Umbilical cord (tissue), 2 donors: ENCODE measurements around the gene UGDH. TPM values are rescaled to one million over a fixed set of nuclear protein-coding genes. Genes with fewer than 3 reads are reported as not detected.
"Not testable (repeated sequence)": the region's sequence is repeated elsewhere in the genome, so short reads cannot be mapped to it uniquely, and the experiment has no call there.

ENCODE experiments used
- DNase-seq: peaks from one replicate; pipeline ENCODE4 v3.0.0-alpha.2; 2015; ENCODE audit warnings: low spot score
- total RNA-seq: library from RNA; depleted of rRNA; stranded (reverse); fragments of >200 nt; gene quantifications from one replicate; pipeline ENCODE4 v1.2.3, GENCODE V29; 2014; ENCODE audit warnings: low replicate concordance; ENCODE audit not compliant: insufficient read depth

UGDH gene
- 77.5 TPM for total RNA-seq

DNA sequence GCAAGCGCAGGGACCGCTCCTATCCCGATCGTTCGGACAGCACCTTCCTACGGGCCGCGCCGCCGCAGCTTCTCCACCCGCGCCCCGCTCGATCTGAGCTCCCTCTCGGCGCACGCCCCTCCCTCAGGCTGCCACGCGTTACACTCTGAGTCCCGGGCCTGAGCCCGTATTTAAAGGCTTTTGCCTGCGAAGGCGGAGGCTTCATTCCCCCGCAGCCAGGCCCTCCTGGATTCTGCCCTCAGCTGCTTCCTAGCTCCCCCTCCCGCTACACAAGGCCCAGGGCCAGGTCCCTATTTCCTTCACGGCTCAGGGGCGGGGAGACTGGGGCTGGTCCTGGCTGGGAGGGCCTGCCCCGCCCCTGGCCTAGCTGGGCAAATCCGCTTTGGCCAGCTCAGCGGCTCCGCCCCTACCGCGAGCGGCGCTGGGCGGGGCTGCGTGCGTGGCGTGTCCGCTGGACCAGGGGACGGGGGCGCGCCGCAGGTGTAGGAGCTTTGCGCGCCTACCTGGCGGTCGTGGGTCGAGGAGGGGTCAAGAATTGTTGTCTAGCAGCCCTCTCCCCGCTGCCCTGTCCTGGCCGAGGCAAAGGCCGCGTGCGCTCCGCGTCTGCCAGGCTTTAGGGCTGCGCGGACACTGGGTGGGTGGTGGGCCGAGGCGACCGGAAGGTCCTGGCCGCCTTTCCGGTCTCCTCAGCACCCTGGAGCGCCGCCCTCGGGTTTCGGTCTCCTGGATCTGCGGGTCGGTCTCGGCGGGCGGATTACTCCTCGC lies at the start of gene UGDH:
Gene UGDH (minus strand): TSS at position 144 of the 765 bp plus-strand sequence. CDS start 5,927 bp downstream, outside the sequence.
- DNase-seq: peak; percentile 100

DNA sequence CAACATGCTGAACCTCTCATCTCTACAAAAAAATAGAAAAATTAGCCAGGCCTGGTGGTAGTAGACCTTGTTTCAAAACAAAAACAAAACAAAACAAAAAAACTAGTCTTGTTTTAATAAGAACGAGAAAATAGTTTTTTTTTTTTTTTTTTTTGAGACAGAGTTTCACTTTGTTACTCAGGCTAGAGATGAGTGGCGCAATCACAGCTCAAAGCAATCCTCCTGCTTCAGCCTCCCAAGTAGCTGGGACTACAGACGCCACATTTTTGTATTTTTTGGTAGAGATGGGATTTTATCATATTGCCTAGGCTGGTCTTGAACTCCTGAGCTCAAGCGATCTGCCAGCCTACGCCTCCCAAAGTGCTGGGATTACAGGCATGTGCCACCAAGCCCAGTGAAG lies 47.7 kb upstream of the UGDH start:
- DNase-seq: no peak

GRCh38 chr4:39571504-39571903 lies 44.3 kb upstream of the UGDH start:
- no peak for DNase-seq

GRCh38 chr4:39571054-39571453 lies 43.8 kb upstream of the UGDH start:
- DNase-seq: no peak

DNA sequence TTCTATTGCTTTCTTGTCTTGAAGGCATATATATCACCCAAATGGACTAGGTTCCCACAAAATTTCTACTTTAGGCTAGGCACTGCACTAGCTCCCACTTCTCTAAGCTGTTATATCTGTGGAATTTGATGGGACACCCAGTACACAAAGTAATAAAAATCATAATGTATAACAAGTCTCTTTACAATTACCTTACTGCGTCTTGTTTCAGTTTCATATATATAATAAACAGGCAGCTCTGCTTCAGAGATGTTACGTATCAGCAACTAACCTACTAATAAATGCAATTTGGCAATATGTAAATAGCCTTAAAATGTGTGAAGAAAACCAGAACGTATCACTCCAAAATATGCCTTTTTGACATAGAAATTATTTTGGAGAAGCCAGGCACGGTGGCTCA lies 42.0 kb upstream of the UGDH start:
- no peak for DNase-seq

DNA sequence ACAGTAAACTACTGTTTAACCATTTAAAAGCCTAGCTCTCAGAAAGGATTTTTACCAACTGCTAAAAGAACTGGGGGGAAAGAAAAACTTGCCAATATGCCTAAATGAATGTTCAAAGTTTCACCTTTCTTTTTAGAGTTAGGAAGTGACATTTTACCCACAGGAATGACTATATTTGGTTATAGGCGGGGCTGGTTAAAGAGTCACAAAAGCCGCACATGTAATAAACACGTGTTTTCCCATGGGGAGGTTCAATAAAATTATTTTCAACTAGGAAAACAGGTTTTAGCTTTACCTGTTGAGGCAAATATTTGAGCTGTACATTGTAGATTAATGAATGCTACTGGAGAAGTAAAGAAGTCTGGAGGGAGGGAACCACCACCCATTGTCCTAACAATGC lies 41.6 kb upstream of the UGDH start:
- peak; percentile 35 for DNase-seq

DNA sequence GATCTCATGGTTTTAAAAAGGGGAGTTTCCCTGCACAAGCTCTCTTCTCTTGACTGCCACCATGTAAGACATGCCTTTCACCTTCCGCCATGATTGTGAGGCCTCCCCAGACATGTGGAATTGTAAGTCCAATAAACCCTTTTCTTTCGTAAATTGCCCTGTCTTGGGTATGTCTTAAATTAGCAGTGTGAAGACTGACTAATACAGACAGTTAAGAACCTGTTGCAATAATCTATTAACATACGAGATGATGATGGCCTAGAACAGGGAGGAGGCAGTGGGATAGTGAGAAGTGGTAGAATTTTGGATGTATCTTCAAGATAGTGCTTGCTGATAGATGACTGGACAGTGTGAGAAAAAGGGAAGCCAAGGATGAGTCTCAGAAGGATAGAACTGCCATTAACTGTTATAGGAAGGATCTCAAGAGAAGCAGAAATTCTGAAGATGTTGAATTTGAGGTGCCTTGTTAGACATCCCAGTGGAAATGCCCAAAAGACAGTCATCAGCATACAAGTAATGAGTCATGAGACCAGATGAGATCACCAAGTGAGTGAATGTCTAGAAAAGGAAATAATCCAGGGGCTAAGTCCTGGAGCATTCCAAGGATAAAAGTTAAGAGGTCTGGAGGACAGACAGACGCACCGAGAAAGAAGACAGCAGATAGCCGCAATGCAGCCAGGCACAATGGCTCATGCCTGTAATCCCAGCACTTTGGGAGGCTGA lies 38.8 kb upstream of the UGDH start:
- DNase-seq: peak; percentile 88

GRCh38 chr4:39563346-39563847 lies 36.2 kb upstream of the UGDH start:
- DNase-seq: no peak

GRCh38 chr4:39562792-39563191 lies 35.6 kb upstream of the UGDH start:
- no peak for DNase-seq

GRCh38 chr4:39559626-39560025 lies 32.4 kb upstream of the UGDH start:
- DNase-seq: peak; percentile 84

- DNase-seq: no peak
These were observed 28.2 kb upstream of the UGDH start for GRCh38 chr4:39555472-39555871.

DNA sequence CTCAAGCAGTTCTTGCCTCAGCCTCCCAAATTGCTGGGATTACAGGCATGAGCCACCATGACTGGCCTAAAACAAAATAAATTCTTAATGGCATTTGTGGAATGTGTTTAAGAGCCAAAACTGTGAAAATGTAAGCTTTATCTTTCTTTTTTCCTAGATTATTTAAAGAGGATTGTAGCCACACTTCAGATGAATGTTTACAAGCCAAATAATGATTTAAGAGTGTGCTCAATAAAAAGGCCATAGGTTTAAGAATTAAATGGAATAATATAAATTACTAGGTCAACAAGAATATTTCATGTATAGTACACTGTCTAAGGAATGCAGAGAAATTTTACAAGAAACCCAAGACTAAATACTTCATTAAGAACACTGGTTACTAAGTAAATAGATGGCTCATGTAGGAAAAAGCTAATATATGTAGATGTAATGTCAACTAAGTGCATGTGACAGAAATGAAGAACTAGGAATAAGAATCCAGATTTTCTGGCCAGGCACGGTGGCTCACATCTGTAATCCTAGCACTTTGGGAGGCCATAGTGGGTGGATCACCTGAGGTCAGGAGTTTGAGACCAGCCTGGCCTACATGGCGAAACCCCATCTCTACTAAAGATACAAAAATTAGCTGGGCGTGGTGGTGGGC lies 21.3 kb upstream of the UGDH start:
- DNase-seq: no peak

- DNase-seq: no peak
These were observed 17.5 kb upstream of the UGDH start for GRCh38 chr4:39544580-39545315.

DNA sequence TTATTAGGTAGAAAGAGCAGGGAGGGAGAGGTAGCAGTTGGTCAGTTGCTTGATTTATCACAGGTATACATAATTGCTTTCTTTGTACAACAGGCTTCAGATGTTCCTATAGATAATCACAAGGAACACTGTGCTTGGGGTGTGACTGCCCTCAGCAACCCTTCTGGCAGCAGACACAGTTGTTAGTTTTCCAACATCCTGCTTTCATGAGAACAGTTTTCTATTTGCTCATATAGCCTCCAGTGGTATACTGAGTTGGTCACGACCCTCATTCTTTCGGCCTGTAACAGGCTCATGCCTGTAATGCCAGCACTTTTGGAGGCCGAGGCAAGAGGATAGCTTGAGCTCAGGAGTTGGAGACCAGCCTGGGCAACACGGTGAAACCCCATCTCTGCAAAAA lies 16.8 kb upstream of the UGDH start:
- not testable (repeated sequence) for DNase-seq

DNA sequence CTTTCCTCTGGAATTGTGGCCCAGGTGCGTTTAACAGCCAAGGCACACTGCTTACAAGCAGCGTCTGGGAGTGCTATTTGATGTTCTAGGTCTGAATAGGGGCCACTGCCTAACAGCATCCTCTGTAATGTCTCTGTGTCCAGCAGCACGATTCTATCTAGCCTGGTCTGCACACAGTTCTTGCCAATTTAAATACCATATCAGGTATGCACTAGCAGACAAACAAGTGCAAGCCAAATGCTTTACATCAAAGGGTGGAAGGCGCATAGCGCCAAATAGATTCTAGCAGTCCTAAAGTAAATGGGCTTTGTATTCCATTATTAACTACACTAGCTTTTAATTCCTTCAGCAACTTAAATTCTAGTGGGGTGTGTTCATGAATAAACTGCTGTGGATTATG lies 15.8 kb upstream of the UGDH start:
- no peak for DNase-seq

- DNase-seq: no peak
These were observed 15.4 kb upstream of the UGDH start for GRCh38 chr4:39542611-39543012.

GRCh38 chr4:39541987-39542610 lies 14.9 kb upstream of the UGDH start:
- DNase-seq: no peak

DNA sequence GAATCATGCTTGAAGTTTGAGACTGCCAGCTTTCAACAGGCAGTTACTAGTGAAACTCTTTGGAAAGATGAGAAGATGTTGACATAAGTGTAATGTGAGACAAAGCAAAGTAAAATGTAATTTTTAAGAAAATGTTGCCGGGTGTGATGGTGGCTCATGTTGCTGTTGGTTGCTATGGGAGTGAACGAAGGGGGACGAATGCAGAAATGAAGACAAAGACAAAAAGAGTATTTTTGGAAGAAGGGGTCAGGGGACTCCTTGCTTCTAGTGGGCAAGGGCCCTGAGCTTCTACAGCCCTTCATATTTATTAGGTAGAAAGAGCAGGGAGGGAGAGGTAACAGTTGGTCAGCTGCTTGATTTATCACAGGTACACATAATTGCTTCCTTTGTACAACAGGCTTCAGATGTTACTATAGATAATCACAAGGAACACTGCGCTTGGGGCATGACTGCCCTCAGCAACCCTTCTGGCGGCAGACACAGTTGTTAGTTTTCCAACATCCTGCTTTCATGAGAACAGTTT lies 11.9 kb upstream of the UGDH start:
- DNase-seq: no peak

GRCh38 chr4:39533541-39533940 lies 6.3 kb upstream of the UGDH start:
- no peak for DNase-seq

GRCh38 chr4:39532237-39532636 lies 5.0 kb upstream of the UGDH start:
- not testable (repeated sequence) for DNase-seq

DNA sequence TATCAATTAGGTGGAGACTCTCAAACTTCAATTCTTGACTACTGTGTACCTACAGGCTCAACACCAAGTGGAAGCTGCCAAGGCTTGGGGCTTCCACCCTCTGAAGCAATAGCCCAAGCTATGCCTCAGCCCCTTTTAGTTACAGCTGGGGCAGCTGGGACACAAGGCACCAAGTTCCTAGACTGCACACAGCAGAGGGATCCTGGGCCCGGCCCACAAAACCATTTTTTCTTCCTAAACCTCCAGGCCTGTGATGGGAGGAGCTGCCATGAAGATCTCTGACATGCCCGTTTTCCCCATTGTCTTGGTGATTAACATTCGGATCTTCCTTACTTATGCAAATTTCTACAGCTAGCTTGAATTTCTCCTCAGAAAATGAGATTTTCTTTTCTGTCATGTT lies 3.4 kb upstream of the UGDH start:
- no peak for DNase-seq
